B cell (primary cell): ENCODE measurements around the gene PPP2R5C.

Source experiments
- CTCF ChIP-seq: fragments of 200-600 bp; IDR thresholded peaks from one replicate; pipeline ENCODE4 v1.8.0; 2022; ENCODE audit warnings: antibody characterized with exemption, mild to moderate bottlenecking
- EZH2 ChIP-seq: IDR thresholded peaks from 2 replicates; pipeline ENCODE4 v1.6.1; 2012; ENCODE audit warnings: borderline replicate concordance, low read depth, mild to moderate bottlenecking, moderate library complexity, low read length; ENCODE audit not compliant: insufficient read depth, poor library complexity, severe bottlenecking

- TF ChIP-seq CTCF = no peak
- TF ChIP-seq EZH2 = no peak
Measured at GRCh38 chr14:101763941-101764709, 2.6 kb downstream of the PPP2R5C start.
